Karpas-422 (cell line): ENCODE data around the gene ZFHX3. TPM values are rescaled to one million over a fixed set of nuclear protein-coding genes. Genes with fewer than 3 reads are reported as not detected.

ENCODE experiments used
- DNase-seq: peaks from one replicate; pipeline ENCODE4 v3.0.0-alpha.2; 2015
- H2AFZ ChIP-seq: fragments of 200-600 bp; sonication (generic); 2 replicates; pipeline ENCODE4 v1.6.1; 2014; ENCODE audit warnings: antibody characterized with exemption, low read length, mixed read lengths
- H3K27ac ChIP-seq: fragments of 200-600 bp; sonication (generic); 2 replicates; pipeline ENCODE4 v1.5.1; 2014; ENCODE audit warnings: mild to moderate bottlenecking, low read length, moderate library complexity
- H3K27me3 ChIP-seq: fragments of 200-600 bp; sonication (generic); 2 replicates; pipeline ENCODE4 v1.6.1; 2014; ENCODE audit warnings: low read length, mixed read lengths
- H3K36me3 ChIP-seq: fragments of 200-600 bp; sonication (generic); 2 replicates; pipeline ENCODE4 v1.6.1; 2014; ENCODE audit warnings: low read length, mixed read lengths; ENCODE audit not compliant: insufficient read depth
- H3K4me1 ChIP-seq: fragments of 200-600 bp; sonication (generic); 2 replicates; pipeline ENCODE4 v1.6.1; 2014; ENCODE audit warnings: mild to moderate bottlenecking, low read length, mixed read lengths
- H3K4me2 ChIP-seq: fragments of 200-600 bp; sonication (generic); 2 replicates; pipeline ENCODE4 v1.6.1; 2014; ENCODE audit warnings: low read length, low read depth, mild to moderate bottlenecking; ENCODE audit not compliant: poor library complexity, severe bottlenecking
- H3K4me3 ChIP-seq: fragments of 200-600 bp; sonication (generic); 2 replicates; pipeline ENCODE4 v1.5.1; 2014; ENCODE audit warnings: mild to moderate bottlenecking, antibody characterized with exemption, low read length, mixed read lengths
- H3K79me2 ChIP-seq: fragments of 200-600 bp; sonication (generic); 2 replicates; pipeline ENCODE4 v1.6.1; 2014; ENCODE audit warnings: mild to moderate bottlenecking, low read length, mixed read lengths
- H3K9ac ChIP-seq: fragments of 200-600 bp; sonication (generic); 2 replicates; pipeline ENCODE4 v1.6.0; 2014; ENCODE audit warnings: low read length
- H3K9me2 ChIP-seq: fragments of 200-600 bp; sonication (generic), shearing (Covaris generic); replicated peaks from 2 replicates; pipeline ENCODE4 v1.6.0; 2014; ENCODE audit warnings: mild to moderate bottlenecking, low read length, moderate library complexity; ENCODE audit not compliant: insufficient read depth
- H3K9me3 ChIP-seq: fragments of 300-700, 200-600 bp; sonication (generic); 2 replicates; pipeline ENCODE4 v1.6.1; 2014; ENCODE audit warnings: low read length, mixed read lengths
- H4K20me1 ChIP-seq: fragments of 200-600 bp; sonication (generic); 2 replicates; pipeline ENCODE4 v1.6.1; 2014; ENCODE audit warnings: mild to moderate bottlenecking, antibody characterized with exemption, low read length, low read depth; ENCODE audit not compliant: insufficient read depth
- total RNA-seq: library from RNA; depleted of rRNA; stranded (reverse); fragments of >200 nt; shearing (Covaris generic); gene quantifications from 2 replicates; pipeline ENCODE4 v1.2.3, GENCODE V29; 2014; ENCODE audit warnings: low replicate concordance

The ZFHX3 gene
- total RNA-seq, 1 experiment from 2014 or later, result 0.67 TPM

- Histone ChIP-seq H3K27me3 (no peaks in the 10 kb centered on the region), H3K79me2 (no peaks in the 10 kb centered on the region), H3K4me2 (no peak overlapping the region), H3K36me3 (no peaks in the 10 kb centered on the region), H3K27ac (no peak overlapping the region), H3K4me3 (no peak overlapping the region), H3K9me3 (no peaks in the 10 kb centered on the region), H3K4me1 (no peaks in the 10 kb centered on the region), H3K9ac (no peak overlapping the region), H3K9me2 (no peaks in the 10 kb centered on the region), H4K20me1 (0 out of 2 replicates have a peak, but pooled peaks cover 2% of the 10 kb centered on the region), H2AFZ (no peak overlapping the region)
- no peak for DNase-seq
Observed at GRCh38 chr16:72979974-72980373, 68.0 kb downstream of the ZFHX3 start.

GRCh38 chr16:72978212-72978611 lies 69.7 kb downstream of the ZFHX3 start:
- Histone ChIP-seq H3K27me3 (no peaks in the 10 kb centered on the region), H3K27ac (no peak overlapping the region), H2AFZ (no peak overlapping the region), H3K4me3 (no peak overlapping the region), H3K79me2 (no peaks in the 10 kb centered on the region), H3K9me3 (no peaks in the 10 kb centered on the region), H4K20me1 (0 out of 2 replicates have a peak, but pooled peaks cover 2% of the 10 kb centered on the region), H3K36me3 (no peaks in the 10 kb centered on the region), H3K9ac (no peak overlapping the region), H3K4me2 (no peak overlapping the region), H3K9me2 (no peaks in the 10 kb centered on the region), H3K4me1 (no peaks in the 10 kb centered on the region)
- no peak for DNase-seq

- Histone ChIP-seq H3K79me2 (no peaks in the 10 kb centered on the region), H3K4me3 (no peak overlapping the region), H3K9me3 (no peaks in the 10 kb centered on the region), H4K20me1 (0 out of 2 replicates have a peak, but pooled peaks cover 2% of the 10 kb centered on the region), H3K9ac (no peak overlapping the region), H3K9me2 (no peaks in the 10 kb centered on the region), H3K36me3 (no peaks in the 10 kb centered on the region), H3K27ac (no peak overlapping the region), H2AFZ (no peak overlapping the region), H3K4me1 (no peaks in the 10 kb centered on the region), H3K4me2 (no peak overlapping the region), H3K27me3 (no peaks in the 10 kb centered on the region)
- no peak for DNase-seq
Observed at GRCh38 chr16:72977127-72977526, 70.8 kb downstream of the ZFHX3 start.

GRCh38 chr16:72976438-72977064 lies 71.4 kb downstream of the ZFHX3 start:
- Histone ChIP-seq H3K27ac (no peak overlapping the region), H3K9ac (no peak overlapping the region), H3K4me1 (no peaks in the 10 kb centered on the region), H3K36me3 (no peaks in the 10 kb centered on the region), H3K27me3 (no peaks in the 10 kb centered on the region), H3K4me3 (no peak overlapping the region), H2AFZ (no peak overlapping the region), H3K9me2 (no peaks in the 10 kb centered on the region), H3K4me2 (no peak overlapping the region), H4K20me1 (0 out of 2 replicates have a peak, but pooled peaks cover 2% of the 10 kb centered on the region), H3K9me3 (no peaks in the 10 kb centered on the region), H3K79me2 (no peaks in the 10 kb centered on the region)
- no peak for DNase-seq

DNA sequence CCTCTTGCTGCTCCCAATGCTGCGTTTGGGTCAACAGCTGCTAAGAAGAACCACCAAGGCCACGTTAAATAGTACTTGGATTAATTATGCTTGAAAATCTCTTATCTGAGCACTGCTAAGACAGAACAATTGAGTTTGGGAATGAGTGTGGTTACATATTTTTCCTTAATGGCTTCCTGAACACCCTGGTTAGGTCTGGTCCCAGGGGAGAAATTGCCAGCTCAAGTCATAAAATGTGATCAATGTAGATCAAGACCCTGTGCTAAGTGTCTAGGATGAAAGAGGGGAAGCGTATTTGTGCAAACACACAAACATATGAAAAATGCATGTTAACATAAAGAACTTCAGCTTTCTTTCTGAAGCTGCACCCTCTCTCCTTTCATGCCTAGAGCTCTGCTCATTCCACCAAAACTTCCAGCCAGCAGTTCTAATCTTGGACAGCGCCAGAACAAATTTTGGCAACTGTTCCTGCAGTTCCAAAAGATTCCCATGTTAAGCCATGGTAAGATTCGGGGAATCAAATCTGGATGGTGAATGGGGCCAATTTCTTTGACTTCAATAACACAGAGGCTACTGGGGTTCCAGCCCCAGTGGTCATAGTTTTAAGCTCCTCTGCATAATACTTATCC lies 72.0 kb downstream of the ZFHX3 start:
- Histone ChIP-seq H3K4me2 (no peak overlapping the region), H3K9me3 (no peaks in the 10 kb centered on the region), H3K9me2 (no peaks in the 10 kb centered on the region), H4K20me1 (0 out of 2 replicates have a peak, but pooled peaks cover 2% of the 10 kb centered on the region), H3K4me3 (no peak overlapping the region), H2AFZ (no peak overlapping the region), H3K4me1 (no peaks in the 10 kb centered on the region), H3K9ac (no peak overlapping the region), H3K36me3 (no peaks in the 10 kb centered on the region), H3K27ac (no peak overlapping the region), H3K27me3 (no peaks in the 10 kb centered on the region), H3K79me2 (no peaks in the 10 kb centered on the region)
- DNase-seq, result no peak

- no peaks in the 10 kb centered on the region for H3K36me3 ChIP-seq
- H3K9me3 ChIP-seq, result no peaks in the 10 kb centered on the region
- H3K9ac ChIP-seq, result no peak overlapping the region
- no peak overlapping the region for H2AFZ ChIP-seq
- H3K4me2 ChIP-seq, result no peak overlapping the region
- H3K9me2 ChIP-seq, result no peaks in the 10 kb centered on the region
- H3K27ac ChIP-seq, result no peak overlapping the region
- no peak for DNase-seq
- no peaks in the 10 kb centered on the region for H3K27me3 ChIP-seq
- 0 out of 2 replicates have a peak, but pooled peaks cover 2% of the 10 kb centered on the region for H4K20me1 ChIP-seq
- no peaks in the 10 kb centered on the region for H3K79me2 ChIP-seq
- H3K4me3 ChIP-seq, result no peak overlapping the region
- H3K4me1 ChIP-seq, result no peaks in the 10 kb centered on the region
Observed at GRCh38 chr16:72974142-72974769, 73.7 kb downstream of the ZFHX3 start.

DNA sequence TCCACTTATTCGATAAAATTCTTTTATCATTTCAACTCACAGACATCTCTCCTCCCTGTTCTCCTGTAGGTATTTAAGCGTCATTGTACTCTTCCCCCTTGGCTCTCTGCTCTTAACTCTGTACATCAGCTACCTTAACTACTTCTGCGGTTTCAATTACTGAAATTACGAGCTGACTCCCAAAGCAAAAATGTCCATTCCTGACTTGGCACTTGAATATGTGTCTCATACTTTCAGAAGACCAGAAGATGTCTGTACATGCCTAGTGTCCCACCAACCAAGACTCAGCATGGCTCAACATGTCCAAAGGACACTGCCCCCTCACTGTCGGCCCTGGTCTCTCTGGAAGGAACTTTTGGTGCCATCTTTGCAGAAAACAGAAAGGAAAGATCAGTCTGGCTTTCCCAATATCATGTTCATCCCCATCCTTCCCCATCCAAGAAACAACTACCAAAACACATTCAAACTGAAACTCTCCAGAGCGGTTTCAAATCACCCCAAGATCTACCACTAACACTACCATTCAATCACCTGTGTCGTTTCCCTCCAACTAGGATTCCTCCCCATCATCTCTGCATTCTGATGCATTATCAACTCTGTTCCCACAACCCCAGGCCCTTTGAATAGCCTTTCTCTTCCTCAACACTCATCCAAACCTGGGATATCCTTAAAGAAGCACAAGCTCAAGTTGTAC lies 74.9 kb downstream of the ZFHX3 start:
- Histone ChIP-seq H3K9me3 (no peaks in the 10 kb centered on the region), H3K4me2 (no peak overlapping the region), H3K27me3 (no peaks in the 10 kb centered on the region), H3K36me3 (no peaks in the 10 kb centered on the region), H3K4me3 (no peak overlapping the region), H3K9me2 (no peaks in the 10 kb centered on the region), H3K9ac (no peak overlapping the region), H3K27ac (no peak overlapping the region), H3K4me1 (no peaks in the 10 kb centered on the region), H3K79me2 (no peaks in the 10 kb centered on the region), H2AFZ (no peak overlapping the region), H4K20me1 (no peaks in the 10 kb centered on the region)
- no peak for DNase-seq

GRCh38 chr16:72971370-72971769 lies 76.6 kb downstream of the ZFHX3 start:
- Histone ChIP-seq H3K9ac (no peak overlapping the region), H3K4me2 (no peak overlapping the region), H3K9me3 (no peaks in the 10 kb centered on the region), H3K27me3 (no peaks in the 10 kb centered on the region), H3K36me3 (no peaks in the 10 kb centered on the region), H3K4me3 (no peak overlapping the region), H3K27ac (no peak overlapping the region), H4K20me1 (no peaks in the 10 kb centered on the region), H3K79me2 (no peaks in the 10 kb centered on the region), H3K9me2 (no peaks in the 10 kb centered on the region), H2AFZ (no peak overlapping the region), H3K4me1 (no peaks in the 10 kb centered on the region)
- no peak for DNase-seq
